Activated T-helper 9 cell treated with anti-CD3 and anti-CD28 coated beads, Interleukin-2, amount 50 U/mL, for 16 hours (primary cell): ENCODE results near the gene SCAMP5.

Experiments
- DNase-seq: peaks from one replicate; pipeline ENCODE4 v3.0.0-alpha.2; 2020; ENCODE audit warnings: low read depth

SCAMP5 gene

GRCh38 chr15:75023181-75023871 lies 28.0 kb downstream of the SCAMP5 start, which contains the start of gene PPCDC:
TSS of gene PPCDC (plus strand) at chr15:75023590. CDS start at chr15:75028319, 4,729 bp downstream.
- peak; percentile 89 for DNase-seq

DNA sequence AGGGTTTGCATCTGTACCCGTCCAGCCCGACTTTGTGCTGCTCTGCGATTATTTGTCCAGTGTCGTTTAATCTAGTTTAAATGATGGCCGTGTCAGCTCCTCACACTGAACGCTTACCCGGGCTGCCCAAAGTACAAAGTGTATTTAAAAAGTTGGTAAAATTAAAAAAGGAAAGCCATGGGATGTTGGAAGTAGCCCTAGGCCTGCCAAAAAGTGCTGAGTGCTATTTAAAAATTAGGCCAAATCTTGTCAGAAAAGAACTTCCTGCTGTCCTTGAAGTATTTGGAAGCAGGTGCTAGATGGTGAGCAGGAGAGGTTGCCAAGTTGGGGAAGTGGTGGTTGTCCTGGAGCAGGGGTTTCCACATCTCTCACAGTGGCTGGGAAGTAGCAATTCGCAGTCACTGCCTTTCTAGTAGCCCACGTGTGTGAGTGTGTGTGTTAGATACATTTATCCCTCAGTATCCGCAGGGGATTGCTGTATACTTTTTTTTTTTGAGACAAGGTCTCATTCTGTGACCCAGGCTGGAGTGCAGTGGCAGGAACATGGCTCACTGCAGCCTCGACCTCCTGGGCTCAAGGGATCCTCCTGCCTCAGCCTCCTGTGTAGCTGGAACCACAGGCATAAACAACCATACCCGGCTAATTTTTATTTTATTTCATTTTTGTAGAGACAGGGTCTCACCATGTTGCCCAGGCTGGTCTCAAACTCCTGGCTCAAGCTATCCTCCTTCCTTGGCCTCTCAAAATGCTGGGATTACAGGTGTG lies 28.7 kb downstream of the SCAMP5 start:
- no peak for DNase-seq

GRCh38 chr15:75025107-75025506 lies 29.7 kb downstream of the SCAMP5 start:
- no peak for DNase-seq

DNA sequence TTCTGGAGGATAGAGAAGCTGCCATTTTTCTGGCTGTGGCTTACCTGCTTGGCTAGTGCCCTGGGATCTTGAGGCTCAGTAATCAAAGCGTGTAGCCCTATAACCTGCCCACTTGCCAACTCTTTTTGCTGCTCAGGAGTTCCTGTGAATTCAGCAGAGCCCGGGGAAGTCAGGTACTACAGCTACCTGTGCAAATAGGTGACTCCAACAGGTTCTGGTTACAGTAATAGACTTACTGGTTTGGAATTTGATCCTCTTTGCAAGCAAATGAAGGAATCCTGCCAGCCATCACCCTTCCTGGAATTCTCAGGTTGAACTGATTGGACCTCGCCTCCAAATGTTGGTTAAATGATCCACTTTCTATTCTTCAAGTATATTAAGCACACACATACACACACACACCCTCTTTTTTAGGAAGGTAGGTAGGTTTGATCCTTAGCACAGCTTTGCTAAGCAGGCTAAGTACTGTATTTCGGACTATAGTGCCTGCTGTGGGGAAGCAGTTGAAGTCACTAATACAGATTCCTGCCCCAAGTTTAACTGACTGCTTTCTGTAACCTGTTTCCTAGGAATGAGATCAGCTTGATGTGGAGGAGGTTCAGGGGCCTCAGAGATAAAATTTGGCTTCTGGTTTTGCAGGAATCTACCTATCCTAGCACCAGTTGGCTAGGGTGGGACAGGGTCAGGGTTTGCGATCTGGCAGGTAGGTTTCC lies 30.3 kb downstream of the SCAMP5 start:
- DNase-seq: no peak

- no peak for DNase-seq
Observed at GRCh38 chr15:75027551-75027950, 32.2 kb downstream of the SCAMP5 start.

GRCh38 chr15:75028991-75029377 lies 33.6 kb downstream of the SCAMP5 start:
- DNase-seq: no peak

- DNase-seq: peak; percentile 81
Observed at GRCh38 chr15:75029378-75030022, 34.1 kb downstream of the SCAMP5 start.

GRCh38 chr15:75030023-75030413 lies 34.7 kb downstream of the SCAMP5 start:
- no peak for DNase-seq

- no peak for DNase-seq
Observed at GRCh38 chr15:75030424-75030823, 35.1 kb downstream of the SCAMP5 start.

DNA sequence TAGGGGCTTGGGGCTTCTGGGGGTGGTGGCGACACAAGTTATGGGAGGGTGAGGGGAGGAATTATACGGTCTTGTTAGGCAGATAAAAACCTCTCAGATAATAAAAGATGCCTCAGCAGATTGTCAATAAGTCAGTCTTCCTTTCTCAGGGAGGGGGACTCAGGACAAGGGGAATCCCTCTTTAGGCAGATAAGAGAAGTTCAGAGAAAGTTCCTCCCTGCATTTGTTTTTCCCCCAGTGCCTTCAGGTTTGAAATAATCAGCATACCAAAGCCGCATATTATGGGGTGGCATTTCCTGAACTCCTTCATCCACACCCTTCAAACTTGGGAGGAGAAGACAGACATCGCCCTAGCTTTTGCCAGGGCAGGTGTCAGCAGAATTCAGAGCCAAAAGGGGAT lies 36.5 kb downstream of the SCAMP5 start:
- DNase-seq: no peak

DNA sequence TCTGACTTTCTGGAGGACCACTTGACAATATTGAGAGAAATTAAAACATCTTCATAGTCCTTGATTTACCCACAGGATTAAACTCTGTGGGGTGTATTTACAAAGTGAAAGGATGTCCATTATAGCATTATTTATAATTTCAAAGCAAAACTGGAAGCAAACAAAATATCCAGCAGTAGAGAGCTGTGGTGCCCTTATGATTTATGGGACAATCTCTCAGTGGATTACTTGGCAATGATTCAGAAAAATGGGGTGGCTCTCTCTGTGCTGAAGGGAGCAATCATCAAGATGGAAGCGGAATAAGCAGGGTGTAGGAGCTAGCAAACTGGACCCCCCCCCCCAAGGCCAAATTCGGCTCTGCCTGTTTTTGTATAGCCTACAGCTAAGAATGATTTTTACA lies 37.0 kb downstream of the SCAMP5 start:
- DNase-seq: no peak

GRCh38 chr15:75033809-75034208 lies 38.4 kb downstream of the SCAMP5 start:
- no peak for DNase-seq

DNA sequence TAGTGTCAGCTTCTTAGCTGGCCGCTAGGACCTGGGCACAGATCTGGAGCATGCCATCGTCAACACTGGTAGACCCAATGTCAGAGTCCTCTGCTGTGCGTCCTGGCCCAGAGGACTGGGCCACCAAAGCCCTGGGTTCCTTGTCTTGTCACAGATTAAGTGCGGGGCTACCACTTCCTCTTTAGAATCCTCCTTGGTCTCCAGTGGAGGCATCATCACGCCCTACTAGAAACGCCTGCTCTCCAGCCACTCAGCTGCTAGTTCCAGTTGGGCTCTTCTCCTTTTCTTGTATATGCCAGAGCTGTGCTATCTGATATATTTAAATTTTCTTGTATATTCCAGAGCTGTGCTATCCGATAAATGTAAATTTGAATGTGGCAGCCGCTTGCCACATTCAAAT lies 39.3 kb downstream of the SCAMP5 start:
- no peak for DNase-seq

DNA sequence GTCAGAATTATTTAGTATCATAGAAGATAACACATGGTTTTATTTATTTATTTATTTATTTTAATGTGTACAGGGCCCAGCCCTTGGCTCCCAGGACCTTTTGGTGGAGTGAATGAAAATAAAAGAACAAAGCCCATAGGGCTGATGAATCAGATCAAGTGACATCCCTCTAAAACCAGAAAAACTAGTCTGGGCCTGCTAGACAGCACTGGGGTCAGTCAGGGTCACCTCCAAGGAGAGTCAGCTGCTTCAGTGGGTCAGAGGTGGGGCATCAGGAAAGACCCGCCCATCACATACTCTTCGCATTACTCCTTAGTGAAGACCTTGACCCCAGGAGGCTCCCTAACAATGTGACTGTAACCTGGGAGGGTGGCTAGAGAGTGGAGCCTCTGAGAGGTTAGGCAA lies 40.9 kb downstream of the SCAMP5 start:
- DNase-seq: no peak

GRCh38 chr15:75037685-75038084 lies 42.3 kb downstream of the SCAMP5 start:
- no peak for DNase-seq

- no peak for DNase-seq
Observed at GRCh38 chr15:75038231-75038630, 42.9 kb downstream of the SCAMP5 start.

GRCh38 chr15:75042730-75043508 lies 47.6 kb downstream of the SCAMP5 start:
- DNase-seq: peak; percentile 18

- no peak for DNase-seq
Observed at GRCh38 chr15:75043509-75044257, 48.3 kb downstream of the SCAMP5 start.

DNA sequence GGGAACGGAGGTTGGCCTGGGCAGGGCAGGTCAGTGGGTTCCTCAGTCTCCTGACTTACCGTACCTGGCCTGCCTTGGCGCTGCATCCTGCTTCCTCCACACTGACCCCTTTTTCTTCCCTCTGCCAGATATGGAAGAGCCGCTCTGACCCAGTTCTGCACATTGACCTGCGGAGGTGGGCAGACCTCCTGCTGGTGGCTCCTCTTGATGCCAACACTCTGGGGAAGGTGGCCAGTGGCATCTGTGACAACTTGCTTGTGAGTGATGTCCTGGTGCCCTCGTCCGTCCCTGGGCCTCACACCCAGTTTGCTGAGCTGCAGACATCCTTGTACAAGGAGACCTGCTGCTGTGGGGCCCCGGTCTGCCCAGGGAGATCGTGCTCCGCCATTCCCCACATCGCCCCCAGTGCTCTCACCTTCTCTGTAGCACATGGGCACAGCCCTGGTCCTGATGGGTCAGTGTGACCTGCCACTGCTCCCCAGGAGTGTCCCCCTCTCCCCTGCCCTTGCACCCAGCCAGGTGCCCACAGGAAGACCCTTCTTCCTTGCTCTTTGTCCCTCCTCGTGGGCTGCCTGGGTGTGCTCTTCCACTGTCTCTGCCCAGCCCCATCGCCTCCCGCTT lies 49.0 kb downstream of the SCAMP5 start:
- no peak for DNase-seq

DNA sequence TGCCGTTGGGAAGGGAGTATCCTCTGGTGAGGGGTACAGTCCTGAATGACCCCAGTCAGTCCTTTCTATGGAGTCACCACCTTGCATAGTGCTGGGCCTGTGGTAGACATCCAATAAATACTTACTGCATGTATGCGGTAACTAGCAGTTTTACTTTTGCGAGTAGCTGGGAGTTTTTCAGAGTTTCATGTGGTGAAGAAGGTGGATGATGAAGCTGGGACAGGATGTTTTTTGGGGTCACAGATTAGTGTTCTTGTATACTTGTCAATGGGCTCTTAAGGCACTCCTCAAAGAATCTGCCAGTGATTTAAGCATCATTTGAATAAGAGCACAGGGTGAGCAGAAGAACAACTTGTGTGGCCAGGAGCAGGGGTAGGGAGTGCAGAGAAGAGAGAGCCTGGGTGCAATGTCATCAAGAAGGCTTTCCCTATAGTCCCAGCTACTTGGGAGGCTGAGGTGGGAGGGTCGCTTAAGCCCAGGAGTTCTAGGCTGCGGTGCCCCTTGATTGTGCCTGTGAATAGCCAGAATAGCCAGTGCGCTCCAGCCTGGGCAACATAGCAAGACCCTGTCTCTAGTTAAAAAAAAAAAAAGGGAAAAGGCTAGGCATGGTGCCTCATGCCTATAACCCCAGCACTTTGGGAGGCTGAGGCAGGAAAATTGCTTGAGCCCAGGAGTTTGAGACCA lies 50.1 kb downstream of the SCAMP5 start:
- no peak for DNase-seq
